ENCODE results near the gene EPYC. TPM values are rescaled to one million over a fixed set of nuclear protein-coding genes. Genes with fewer than 3 reads are reported as not detected.

EPYC gene
- total RNA-seq, result not detected

- no peak for DNase-seq
- H3K27ac Mint-ChIP-seq, result no peak within 1 kb of the TSS
- no peaks in the 10 kb centered on the region for H3K36me3 Mint-ChIP-seq (ENCODE audit: low read depth)
- no peak within 1 kb of the TSS for H3K4me3 Mint-ChIP-seq
- H3K4me1 Mint-ChIP-seq, result peaks cover 27% of the 10 kb centered on the region
- H3K27me3 Mint-ChIP-seq, result peaks cover 27% of the 10 kb centered on the region
- ChIA-PET CTCF (no interaction called here), POLR2A (no interaction called here)
- no peaks in the 10 kb centered on the region for H3K9me3 Mint-ChIP-seq
Measured at GRCh38 chr12:91004872-91005271, at the start of gene EPYC. Gene EPYC, minus strand, starts transcription at chr12:91004972. Its CDS starts 2,407 bp downstream, at chr12:91002565.

- ChIA-PET CTCF (no interaction called here), POLR2A (no interaction called here)
- no peaks in the 10 kb centered on the region for H3K9me3 Mint-ChIP-seq
- H3K36me3 Mint-ChIP-seq (ENCODE audit: low read depth), result no peaks in the 10 kb centered on the region
- H3K4me3 Mint-ChIP-seq, result no peak overlapping the region
- no peaks in the 10 kb centered on the region for H3K27me3 Mint-ChIP-seq
- no peak overlapping the region for H3K27ac Mint-ChIP-seq
- H3K4me1 Mint-ChIP-seq, result no peaks in the 10 kb centered on the region
- DNase-seq, result no peak
Measured at GRCh38 chr12:91053951-91054715, 49.4 kb upstream of the EPYC start.

- H3K4me1 Mint-ChIP-seq, result no peaks in the 10 kb centered on the region
- ChIA-PET CTCF (no interaction called here), POLR2A (no interaction called here)
- no peak for DNase-seq
- no peaks in the 10 kb centered on the region for H3K9me3 Mint-ChIP-seq
- H3K4me3 Mint-ChIP-seq, result no peak overlapping the region
- no peak overlapping the region for H3K27ac Mint-ChIP-seq
- no peaks in the 10 kb centered on the region for H3K27me3 Mint-ChIP-seq
- no peaks in the 10 kb centered on the region for H3K36me3 Mint-ChIP-seq (ENCODE audit: low read depth)
Measured at GRCh38 chr12:91052026-91052425, 47.3 kb upstream of the EPYC start.

- Mint-ChIP-seq H3K36me3 (ENCODE audit: low read depth) (no peaks in the 10 kb centered on the region), H3K27ac (no peak overlapping the region), H3K9me3 (no peaks in the 10 kb centered on the region), H3K27me3 (no peaks in the 10 kb centered on the region), H3K4me3 (no peak overlapping the region), H3K4me1 (no peaks in the 10 kb centered on the region)
- POLR2A ChIA-PET, result no interaction called here
- CTCF ChIA-PET, result no interaction called here
- DNase-seq, result no peak
Measured at GRCh38 chr12:91044586-91044985, 39.8 kb upstream of the EPYC start.

- no peaks in the 10 kb centered on the region for H3K36me3 Mint-ChIP-seq (ENCODE audit: low read depth)
- POLR2A ChIA-PET, result no interaction called here
- DNase-seq, result no peak
Measured at GRCh38 chr12:91043408-91043807, 38.6 kb upstream of the EPYC start.

GRCh38 chr12:91040096-91040755 lies 35.5 kb upstream of the EPYC start:
- POLR2A ChIA-PET, result no interaction called here
- H3K27me3 Mint-ChIP-seq, result peaks cover 5% of the 10 kb centered on the region
- no peak overlapping the region for H3K27ac Mint-ChIP-seq
- no peak overlapping the region for H3K4me3 Mint-ChIP-seq
- CTCF ChIA-PET, result no interaction called here
- H3K4me1 Mint-ChIP-seq, result no peaks in the 10 kb centered on the region
- no peak for DNase-seq
- no peaks in the 10 kb centered on the region for H3K36me3 Mint-ChIP-seq (ENCODE audit: low read depth)
- no peaks in the 10 kb centered on the region for H3K9me3 Mint-ChIP-seq

More at GRCh38 chr12:91043408-91043807, 38.6 kb upstream of the EPYC start:
- CTCF ChIA-PET, result no interaction called here
- H3K27me3 Mint-ChIP-seq, result no peaks in the 10 kb centered on the region
- H3K4me1 Mint-ChIP-seq, result no peaks in the 10 kb centered on the region
- H3K4me3 Mint-ChIP-seq, result no peak overlapping the region
- H3K9me3 Mint-ChIP-seq, result no peaks in the 10 kb centered on the region
- no peak overlapping the region for H3K27ac Mint-ChIP-seq

- Mint-ChIP-seq H3K27me3 (peaks cover 8% of the 10 kb centered on the region), H3K4me3 (no peak overlapping the region), H3K4me1 (no peaks in the 10 kb centered on the region), H3K9me3 (no peaks in the 10 kb centered on the region), H3K27ac (no peak overlapping the region), H3K36me3 (ENCODE audit: low read depth) (no peaks in the 10 kb centered on the region)
- no peak for DNase-seq
- POLR2A ChIA-PET, result no interaction called here
- CTCF ChIA-PET, result no interaction called here
Measured at GRCh38 chr12:91037276-91037675, 32.5 kb upstream of the EPYC start.

- no peaks in the 10 kb centered on the region for H3K4me1 Mint-ChIP-seq
- H3K4me3 Mint-ChIP-seq, result no peak overlapping the region
- DNase-seq, result no peak
- H3K9me3 Mint-ChIP-seq, result no peaks in the 10 kb centered on the region
- H3K27ac Mint-ChIP-seq, result no peak overlapping the region
- H3K27me3 Mint-ChIP-seq, result peaks cover 12% of the 10 kb centered on the region
- ChIA-PET CTCF (no interaction called here), POLR2A (no interaction called here)
- no peaks in the 10 kb centered on the region for H3K36me3 Mint-ChIP-seq (ENCODE audit: low read depth)
Measured at GRCh38 chr12:91033251-91033650, 28.5 kb upstream of the EPYC start.

- CTCF ChIA-PET, result interaction anchor here (1.3 kb wide), 1 partner anchor 85 kb away, joined by 3 read pairs; no protein-coding TSS in a partner anchor
- Mint-ChIP-seq H3K27ac (no peak overlapping the region), H3K9me3 (no peaks in the 10 kb centered on the region), H3K36me3 (ENCODE audit: low read depth) (no peaks in the 10 kb centered on the region), H3K4me3 (no peak overlapping the region), H3K27me3 (peaks cover 6% of the 10 kb centered on the region), H3K4me1 (peaks cover 5% of the 10 kb centered on the region)
- POLR2A ChIA-PET, result no interaction called here
- DNase-seq, result no peak
Measured at GRCh38 chr12:91023326-91024004, 18.7 kb upstream of the EPYC start.

GRCh38 chr12:91021076-91021475 lies 16.3 kb upstream of the EPYC start:
- Mint-ChIP-seq H3K4me3 (no peak overlapping the region), H3K4me1 (peaks cover 5% of the 10 kb centered on the region), H3K27ac (no peak overlapping the region), H3K27me3 (peaks cover 7% of the 10 kb centered on the region), H3K9me3 (no peaks in the 10 kb centered on the region), H3K36me3 (ENCODE audit: low read depth) (no peaks in the 10 kb centered on the region)
- DNase-seq, result no peak
- ChIA-PET CTCF (no interaction called here), POLR2A (no interaction called here)

- H3K4me1 Mint-ChIP-seq, result peaks cover 5% of the 10 kb centered on the region
- ChIA-PET POLR2A (no interaction called here), CTCF (no interaction called here)
- no peak for DNase-seq
- no peaks in the 10 kb centered on the region for H3K36me3 Mint-ChIP-seq (ENCODE audit: low read depth)
- H3K4me3 Mint-ChIP-seq, result no peak overlapping the region
- no peaks in the 10 kb centered on the region for H3K9me3 Mint-ChIP-seq
- H3K27me3 Mint-ChIP-seq, result peaks cover 7% of the 10 kb centered on the region
- no peak overlapping the region for H3K27ac Mint-ChIP-seq
Measured at GRCh38 chr12:91019455-91019854, 14.7 kb upstream of the EPYC start.

GRCh38 chr12:91017511-91018263 lies 12.9 kb upstream of the EPYC start:
- POLR2A ChIA-PET, result no interaction called here
- no peak overlapping the region for H3K4me3 Mint-ChIP-seq
- no peak overlapping the region for H3K27ac Mint-ChIP-seq
- H3K27me3 Mint-ChIP-seq, result peaks cover 16% of the 10 kb centered on the region
- DNase-seq, result no peak
- no peaks in the 10 kb centered on the region for H3K36me3 Mint-ChIP-seq (ENCODE audit: low read depth)
- CTCF ChIA-PET, result no interaction called here
- H3K4me1 Mint-ChIP-seq, result no peaks in the 10 kb centered on the region
- H3K9me3 Mint-ChIP-seq, result no peaks in the 10 kb centered on the region

GRCh38 chr12:91017043-91017442 lies 12.3 kb upstream of the EPYC start:
- POLR2A ChIA-PET, result no interaction called here
- no peaks in the 10 kb centered on the region for H3K36me3 Mint-ChIP-seq (ENCODE audit: low read depth)
- H3K4me3 Mint-ChIP-seq, result no peak overlapping the region
- no peak for DNase-seq
- CTCF ChIA-PET, result no interaction called here
- no peak overlapping the region for H3K27ac Mint-ChIP-seq
- H3K27me3 Mint-ChIP-seq, result peaks cover 16% of the 10 kb centered on the region
- H3K4me1 Mint-ChIP-seq, result no peaks in the 10 kb centered on the region
- H3K9me3 Mint-ChIP-seq, result no peaks in the 10 kb centered on the region
